Measurements from ENCODE around the gene RAG2.

DNA sequence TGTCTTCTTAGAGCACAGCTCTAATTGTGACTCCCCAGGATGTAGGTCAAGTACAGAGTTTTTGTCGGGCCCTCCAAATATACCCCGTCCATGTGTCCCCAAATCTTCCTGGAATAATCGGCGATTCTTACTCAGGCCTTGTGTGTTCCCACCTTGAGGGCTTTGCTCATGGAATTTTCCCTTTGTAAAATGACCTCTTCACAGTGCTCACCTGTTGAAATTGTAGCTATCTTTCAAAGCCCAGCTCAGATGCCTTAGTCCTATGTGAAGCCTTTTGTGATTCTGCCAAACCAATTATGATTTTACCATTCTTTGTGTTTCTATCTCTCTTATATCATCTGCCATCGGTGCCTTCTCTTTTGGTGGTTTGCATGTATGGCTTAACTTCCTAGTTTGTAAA lies 30.1 kb upstream of the RAG2 start:
- TF ChIP-seq, protein P1, sequence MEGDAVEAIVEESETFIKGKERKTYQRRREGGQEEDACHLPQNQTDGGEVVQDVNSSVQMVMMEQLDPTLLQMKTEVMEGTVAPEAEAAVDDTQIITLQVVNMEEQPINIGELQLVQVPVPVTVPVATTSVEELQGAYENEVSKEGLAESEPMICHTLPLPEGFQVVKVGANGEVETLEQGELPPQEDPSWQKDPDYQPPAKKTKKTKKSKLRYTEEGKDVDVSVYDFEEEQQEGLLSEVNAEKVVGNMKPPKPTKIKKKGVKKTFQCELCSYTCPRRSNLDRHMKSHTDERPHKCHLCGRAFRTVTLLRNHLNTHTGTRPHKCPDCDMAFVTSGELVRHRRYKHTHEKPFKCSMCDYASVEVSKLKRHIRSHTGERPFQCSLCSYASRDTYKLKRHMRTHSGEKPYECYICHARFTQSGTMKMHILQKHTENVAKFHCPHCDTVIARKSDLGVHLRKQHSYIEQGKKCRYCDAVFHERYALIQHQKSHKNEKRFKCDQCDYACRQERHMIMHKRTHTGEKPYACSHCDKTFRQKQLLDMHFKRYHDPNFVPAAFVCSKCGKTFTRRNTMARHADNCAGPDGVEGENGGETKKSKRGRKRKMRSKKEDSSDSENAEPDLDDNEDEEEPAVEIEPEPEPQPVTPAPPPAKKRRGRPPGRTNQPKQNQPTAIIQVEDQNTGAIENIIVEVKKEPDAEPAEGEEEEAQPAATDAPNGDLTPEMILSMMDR (IDR thresholded peaks at IDR 0.05), result no peak
- no peak for TF ChIP-seq POLR2A (IDR thresholded peaks at IDR 0.05)

All from adrenal gland (tissue), 5 donors.